ENCODE results near the gene GNAQ.

- TF ChIP-seq EZH2 (IDR thresholded peaks at IDR 0.05; ENCODE audit: low read length, unreplicated experiment) (no peak), CTCF (conservative IDR thresholded peaks at IDR 0.05; ENCODE audit: low read depth, low read length) (no peak)
These were observed 27.9 kb downstream of the GNAQ start for GRCh38 chr9:78003730-78004129.
